Mucosa of rectum (tissue), 2 donors: ENCODE data around the gene PIMREG.

ENCODE experiments used
- H3K27ac ChIP-seq, 2 donors: one replicate each; pipeline ENCODE4 v1.7.0; 2013; ENCODE audit warnings: inconsistent platforms in 2 of 2, low read depth in 2 of 2, low read length in 2 of 2
- H3K27me3 ChIP-seq, 2 donors: one replicate each; pipeline ENCODE4 v1.7.0; 2013; ENCODE audit warnings: low read length in 2 of 2; ENCODE audit not compliant: control insufficient read depth in 2 of 2, insufficient read depth in 2 of 2
- H3K36me3 ChIP-seq, 2 donors: one replicate each; pipeline ENCODE4 v1.7.0; 2013; ENCODE audit warnings: low read length in 2 of 2; ENCODE audit not compliant: control insufficient read depth in 2 of 2, insufficient read depth in 2 of 2
- H3K4me1 ChIP-seq, 2 donors: one replicate each; pipeline ENCODE4 v1.7.0; 2013; ENCODE audit warnings: low read length in 2 of 2, mild to moderate bottlenecking in 1 of 2; ENCODE audit not compliant: control insufficient read depth in 2 of 2, insufficient read depth in 2 of 2
- H3K4me3 ChIP-seq, 2 donors: one replicate each; pipeline ENCODE4 v1.7.0; 2013; ENCODE audit warnings: low read length in 2 of 2
- H3K9ac ChIP-seq, 2 donors: one replicate each; pipeline ENCODE4 v1.7.0; 2013; ENCODE audit warnings: low read length in 2 of 2, low read depth in 1 of 2, mild to moderate bottlenecking in 1 of 2
- H3K9me3 ChIP-seq, 2 donors: one replicate each; pipeline ENCODE4 v1.7.0; 2013; ENCODE audit warnings: low read length in 2 of 2; ENCODE audit not compliant: control insufficient read depth in 2 of 2
- donor health status: healthy.
- donor health status: Normal muscosa, but diverticular disease.

The PIMREG gene

GRCh38 chr17:6422654-6423241 is 21.5 kb upstream of the PIMREG start:
- H3K9me3 ChIP-seq, result no peaks in the 10 kb centered on the region
- no peak overlapping the region for H3K27ac ChIP-seq
- H3K36me3 ChIP-seq, result no peaks in the 10 kb centered on the region
- no peak overlapping the region for H3K9ac ChIP-seq
- H3K4me1 ChIP-seq, result no peaks in the 10 kb centered on the region
- peaks cover 3 to 8% of the 10 kb centered on the region in 2 donors for H3K27me3 ChIP-seq
- H3K4me3 ChIP-seq, result no peak overlapping the region

DNA sequence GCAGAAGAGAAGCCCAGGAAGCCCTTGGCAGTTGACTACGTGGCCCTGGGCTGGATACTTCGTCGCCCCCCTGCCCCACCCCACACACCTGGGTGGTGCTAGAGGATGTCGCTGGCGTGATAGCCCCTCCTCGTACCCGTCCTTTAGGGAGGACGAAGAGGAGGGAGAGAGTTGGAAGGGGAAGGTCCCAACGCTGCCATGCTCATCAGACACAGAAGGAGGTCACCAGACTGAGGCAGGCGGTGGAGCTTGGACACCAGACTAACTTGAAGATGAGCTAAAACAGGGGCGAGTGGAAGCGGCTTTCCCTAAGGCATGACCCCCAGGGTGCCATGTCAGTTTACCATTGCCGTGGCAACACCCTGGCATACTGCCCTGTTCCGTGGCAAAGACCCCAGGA is 20.3 kb upstream of the PIMREG start:
- peaks cover 3 to 8% of the 10 kb centered on the region in 2 donors for H3K27me3 ChIP-seq
- no peaks in the 10 kb centered on the region for H3K36me3 ChIP-seq
- no peak overlapping the region for H3K9ac ChIP-seq
- H3K4me1 ChIP-seq, result no peaks in the 10 kb centered on the region
- no peak overlapping the region for H3K4me3 ChIP-seq
- H3K27ac ChIP-seq, result no peak overlapping the region
- no peaks in the 10 kb centered on the region for H3K9me3 ChIP-seq

- no peak overlapping the region for H3K4me3 ChIP-seq
- H3K9ac ChIP-seq, result no peak overlapping the region
- H3K27ac ChIP-seq, result no peak overlapping the region
- no peaks in the 10 kb centered on the region for H3K4me1 ChIP-seq
- H3K27me3 ChIP-seq, result peaks cover 0 to 3% of the 10 kb centered on the region in 2 donors
- H3K9me3 ChIP-seq, result no peaks in the 10 kb centered on the region
- no peaks in the 10 kb centered on the region for H3K36me3 ChIP-seq
Measured at GRCh38 chr17:6425407-6425806, 18.8 kb upstream of the PIMREG start.

- Histone ChIP-seq H3K9me3 (peaks cover 0 to 4% of the 10 kb centered on the region in 2 donors), H3K9ac (no peak overlapping the region), H3K4me1 (no peaks in the 10 kb centered on the region), H3K4me3 (no peak overlapping the region), H3K36me3 (no peaks in the 10 kb centered on the region), H3K27ac (no peak overlapping the region), H3K27me3 (no peaks in the 10 kb centered on the region)
Measured at GRCh38 chr17:6426356-6427101, 17.7 kb upstream of the PIMREG start.

DNA sequence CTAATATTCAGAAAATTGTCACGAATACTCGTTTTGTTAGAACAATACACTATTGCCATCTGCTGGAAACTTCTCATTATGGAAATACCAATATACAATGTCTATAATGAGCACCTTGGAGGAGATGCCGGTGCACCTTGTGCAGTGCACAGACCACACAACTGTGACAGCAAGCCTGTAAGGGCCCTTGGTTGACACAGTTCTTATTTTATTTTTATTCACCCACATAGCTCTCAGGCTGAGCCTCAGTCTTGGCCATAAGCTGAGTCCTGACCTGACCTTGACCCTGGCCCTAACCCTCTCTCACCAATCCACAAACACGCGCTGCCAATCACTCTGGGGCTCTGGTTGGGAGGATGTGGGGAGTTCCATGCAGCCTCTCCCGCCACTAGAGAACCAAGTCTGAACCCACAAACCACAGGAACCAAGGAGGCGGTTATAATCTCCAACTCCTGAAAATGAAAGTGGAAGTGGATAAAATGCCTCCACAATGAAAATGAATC is 16.9 kb upstream of the PIMREG start:
- Histone ChIP-seq H3K4me1 (no peaks in the 10 kb centered on the region), H3K36me3 (no peaks in the 10 kb centered on the region), H3K9me3 (peaks cover 0 to 4% of the 10 kb centered on the region in 2 donors), H3K9ac (peak overlapping the region in 1 of 2 donors; percentile 41), H3K27ac (no peak overlapping the region), H3K4me3 (no peak overlapping the region), H3K27me3 (peaks cover 0 to 2% of the 10 kb centered on the region in 2 donors)

GRCh38 chr17:6428207-6428965 is 15.9 kb upstream of the PIMREG start:
- H3K36me3 ChIP-seq, result no peaks in the 10 kb centered on the region

GRCh38 chr17:6429266-6429665 is 15.0 kb upstream of the PIMREG start:
- no peak overlapping the region for H3K9ac ChIP-seq
- H3K4me3 ChIP-seq, result no peak overlapping the region
- H3K27me3 ChIP-seq, result peaks cover 0 to 2% of the 10 kb centered on the region in 2 donors
- no peak overlapping the region for H3K27ac ChIP-seq
- H3K9me3 ChIP-seq, result peaks cover 0 to 4% of the 10 kb centered on the region in 2 donors
- no peaks in the 10 kb centered on the region for H3K36me3 ChIP-seq
- no peaks in the 10 kb centered on the region for H3K4me1 ChIP-seq

More at GRCh38 chr17:6428207-6428965, 15.9 kb upstream of the PIMREG start:
- peaks cover 0 to 4% of the 10 kb centered on the region in 2 donors for H3K9me3 ChIP-seq
- H3K27me3 ChIP-seq, result peaks cover 0 to 2% of the 10 kb centered on the region in 2 donors
- H3K4me1 ChIP-seq, result no peaks in the 10 kb centered on the region
- no peak overlapping the region for H3K4me3 ChIP-seq
- no peak overlapping the region for H3K9ac ChIP-seq
- no peak overlapping the region for H3K27ac ChIP-seq

- no peak overlapping the region for H3K4me3 ChIP-seq
- H3K36me3 ChIP-seq, result no peaks in the 10 kb centered on the region
- peaks cover 0 to 4% of the 10 kb centered on the region in 2 donors for H3K9me3 ChIP-seq
- peaks cover 0 to 2% of the 10 kb centered on the region in 2 donors for H3K27me3 ChIP-seq
- no peaks in the 10 kb centered on the region for H3K4me1 ChIP-seq
- no peak overlapping the region for H3K27ac ChIP-seq
- H3K9ac ChIP-seq, result no peak overlapping the region
Measured at GRCh38 chr17:6430769-6431168, 13.5 kb upstream of the PIMREG start.

DNA sequence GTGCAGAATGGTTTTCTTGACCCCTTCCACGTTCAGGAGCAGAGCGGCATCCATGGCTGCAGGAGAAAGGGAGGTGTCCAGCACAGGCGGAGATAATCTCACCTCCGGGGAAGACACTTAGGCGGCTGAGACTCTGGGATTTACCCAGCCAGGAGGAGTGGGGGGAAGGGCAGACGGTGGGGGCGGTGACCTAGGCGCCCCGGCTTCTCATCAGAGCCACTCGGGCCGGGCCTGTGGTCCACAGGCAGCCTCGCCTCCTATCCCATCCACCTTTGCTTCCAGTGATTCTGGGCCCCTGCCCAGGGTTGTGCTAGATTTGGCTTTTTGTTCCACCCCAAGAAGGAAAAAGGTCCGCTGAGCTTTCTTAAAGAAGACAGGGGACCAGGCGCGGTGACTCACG is 9.2 kb upstream of the PIMREG start, which contains the start of gene AIPL1:
TSS of gene AIPL1 (minus strand) at position 71 of the 400 bp plus-strand sequence. CDS start at position 54, 17 bp downstream.
- Histone ChIP-seq H3K9me3 (peaks cover 0 to 4% of the 10 kb centered on the region in 2 donors), H3K4me3 (no peak within 1 kb of the TSS), H3K4me1 (no peaks in the 10 kb centered on the region), H3K36me3 (no peaks in the 10 kb centered on the region), H3K9ac (no peak within 1 kb of the TSS), H3K27me3 (peaks cover 9 to 12% of the 10 kb centered on the region in 2 donors), H3K27ac (no peak within 1 kb of the TSS)

- Histone ChIP-seq H3K27me3 (peaks cover 9 to 12% of the 10 kb centered on the region in 2 donors), H3K9ac (no peak overlapping the region), H3K27ac (no peak overlapping the region), H3K4me3 (no peak overlapping the region), H3K36me3 (no peaks in the 10 kb centered on the region), H3K9me3 (peaks cover 0 to 1% of the 10 kb centered on the region in 2 donors), H3K4me1 (no peaks in the 10 kb centered on the region)
Measured at GRCh38 chr17:6435968-6436367, 8.3 kb upstream of the PIMREG start.
